IMR-90 (cell line): Measurements from ENCODE around the gene RASSF7. TPM values are rescaled to one million over a fixed set of nuclear protein-coding genes. Genes with fewer than 3 reads are reported as not detected.

ENCODE experiments used
- ATAC-seq: fragments of 200-7000 bp; cut with Tn5 transposase; 2 replicates; pipeline ENCODE4 v1.9.1; 2020; ENCODE audit warnings: low read depth, mild to moderate bottlenecking, moderate library complexity
- BruUV-seq: library from RNA; stranded (reverse); fragments of 400-500 nt; replicated peaks from 2 replicates; lab custom pipeline; 2021; lab: Mats Ljungman, UMichigan
- CTCF ChIA-PET: fragments of 300-600 bp; formaldehyde crosslinking; extraction: SDS; loops from one replicate; lab custom pipeline; 2021; ENCODE audit warnings: antibody characterized with exemption; lab: Yijun Ruan, JAX
- POLR2A ChIA-PET: fragments of 300-600 bp; sonication (Branson Sonifier 250); formaldehyde crosslinking; loops from one replicate; lab custom pipeline; 2022; ENCODE audit warnings: antibody characterized with exemption; ENCODE audit not compliant: unreplicated experiment; lab: Charles Lee
- DNase-seq: peaks from one replicate; pipeline ENCODE4 v3.0.0; 2013
- H2AFZ ChIP-seq: replicated peaks from 2 replicates; pipeline ENCODE3; 2013; ENCODE audit warnings: low read length, mild to moderate bottlenecking; ENCODE audit not compliant: poor library complexity
- H2AK5ac ChIP-seq: 2 replicates; pipeline ENCODE4 v1.6.1; 2013; ENCODE audit warnings: low read depth, low read length, inconsistent platforms
- H2AK9ac ChIP-seq: replicated peaks from 2 replicates; pipeline ENCODE3; 2013; ENCODE audit warnings: mild to moderate bottlenecking, low read depth, low read length, moderate library complexity; ENCODE audit not compliant: poor library complexity
- H2BK120ac ChIP-seq: 2 replicates; pipeline ENCODE4 v1.6.1; 2013; ENCODE audit warnings: low read depth, low read length, inconsistent platforms
- H2BK15ac ChIP-seq: 3 replicates; pipeline ENCODE4 v1.6.1; 2013; ENCODE audit warnings: low read depth, low read length, inconsistent platforms
- H2BK20ac ChIP-seq: 2 replicates; pipeline ENCODE4 v1.6.1; 2013; ENCODE audit warnings: low read depth, mild to moderate bottlenecking, inconsistent platforms, low read length, moderate library complexity
- H2BK5ac ChIP-seq: 2 replicates; pipeline ENCODE4 v1.6.1; 2013; ENCODE audit warnings: mild to moderate bottlenecking, low read depth, low read length, inconsistent platforms; ENCODE audit not compliant: poor library complexity, severe bottlenecking
- H3K14ac ChIP-seq: replicated peaks from 2 replicates; pipeline ENCODE4 v1.6.1; 2013; ENCODE audit warnings: low read depth, low read length, inconsistent platforms
- H3K18ac ChIP-seq: 2 replicates; pipeline ENCODE4 v1.6.1; 2013; ENCODE audit warnings: low read depth, low read length, control low read depth
- H3K23ac ChIP-seq: 2 replicates; pipeline ENCODE4 v1.6.1; 2013; ENCODE audit warnings: low read depth, low read length, inconsistent platforms
- H3K27ac ChIP-seq: 2 replicates; pipeline ENCODE4 v1.5.1; 2013; ENCODE audit warnings: mild to moderate bottlenecking, control low read depth, low read length; ENCODE audit not compliant: insufficient read depth
- H3K27me3 ChIP-seq: 2 replicates; pipeline ENCODE4 v1.6.1; 2013; ENCODE audit warnings: low read length; ENCODE audit not compliant: control insufficient read depth, insufficient read depth
- H3K36me3 ChIP-seq: 2 replicates; pipeline ENCODE4 v1.6.1; 2013; ENCODE audit warnings: low read length, mixed read lengths; ENCODE audit not compliant: control insufficient read depth, insufficient read depth
- H3K4ac ChIP-seq: 2 replicates; pipeline ENCODE4 v1.6.1; 2013; ENCODE audit warnings: low read depth, low read length, inconsistent platforms
- H3K4me1 ChIP-seq: 2 replicates; pipeline ENCODE4 v1.6.1; 2013; ENCODE audit warnings: low read length, mixed read lengths; ENCODE audit not compliant: control insufficient read depth, insufficient read depth
- H3K4me2 ChIP-seq: 2 replicates; pipeline ENCODE4 v1.6.1; 2013; ENCODE audit warnings: low read depth, mild to moderate bottlenecking, control low read depth, low read length, moderate library complexity
- H3K4me3 ChIP-seq: 2 replicates; pipeline ENCODE4 v1.5.1; 2013; ENCODE audit warnings: low read depth, mild to moderate bottlenecking, control low read depth, low read length, moderate library complexity; ENCODE audit not compliant: insufficient read depth
- H3K56ac ChIP-seq: 2 replicates; pipeline ENCODE4 v1.6.1; 2013; ENCODE audit warnings: low read length, inconsistent platforms; ENCODE audit not compliant: insufficient read depth; ENCODE audit errors: extremely low read depth
- H3K79me1 ChIP-seq, 2 experiments: 2 replicates each; pipeline ENCODE4 v1.6.1; 2013; ENCODE audit warnings: low read length in 2 of 2, inconsistent platforms in 1 of 2, low read depth in 1 of 2
- H3K9ac ChIP-seq: 2 replicates; pipeline ENCODE4 v1.6.1; 2013; ENCODE audit warnings: low read depth, low read length, control low read depth
- H3K9me1 ChIP-seq: 2 replicates; pipeline ENCODE4 v1.6.1; 2013; ENCODE audit warnings: low read length, inconsistent platforms; ENCODE audit not compliant: insufficient read depth
- H3K9me3 ChIP-seq: 2 replicates; pipeline ENCODE4 v1.6.1; 2013; ENCODE audit warnings: low read length; ENCODE audit not compliant: control insufficient read depth, insufficient read depth
- H4K20me1 ChIP-seq: 2 replicates; pipeline ENCODE4 v1.6.1; 2013; ENCODE audit warnings: low read length, inconsistent platforms; ENCODE audit not compliant: insufficient read depth
- H4K5ac ChIP-seq: 2 replicates; pipeline ENCODE4 v1.6.1; 2013; ENCODE audit warnings: mild to moderate bottlenecking, low read depth, low read length, control low read depth
- H4K8ac ChIP-seq, 2 experiments: 2 replicates each; pipeline ENCODE4 v1.6.1; 2013; ENCODE audit warnings: low read depth in 2 of 2, low read length in 2 of 2, control low read depth in 1 of 2, inconsistent platforms in 1 of 2
- H4K91ac ChIP-seq: 2 replicates; pipeline ENCODE4 v1.6.1; 2013; ENCODE audit warnings: low read depth, low read length, inconsistent platforms; ENCODE audit not compliant: insufficient read depth
- BHLHE40 ChIP-seq: fragments of 150-350 bp; IDR thresholded peaks from 2 replicates; pipeline ENCODE4 v1.6.1; 2016; ENCODE audit warnings: mild to moderate bottlenecking, low read depth, low read length
- MAFK ChIP-seq: IDR thresholded peaks from 2 replicates; pipeline ENCODE4 v1.6.1; 2012; ENCODE audit warnings: low read depth, low read length, improper control_type of control experiment
- NFE2L2 ChIP-seq: fragments of 150-350 bp; IDR thresholded peaks from 2 replicates; pipeline ENCODE4 v1.6.1; 2016; ENCODE audit warnings: low read depth, mild to moderate bottlenecking, low read length
- WGBS, 2 experiments: methylation state at CpG; one replicate each; pipeline versions ENCODE4 v1.1.5 to v1.1.7; 2013; ENCODE audit warnings: missing lambda C conversion rate in 2 of 2; ENCODE audit not compliant: insufficient read length in 1 of 2; ENCODE audit errors: extremely low coverage in 2 of 2; 5-methylcytosine and 5-hydroxymethylcytosine counted together
- dilution Hi-C: fragments of 300-500 bp; cut with HindIII; formaldehyde crosslinking; loops from one replicate; pipeline ENCODE4 v1.14.3; 2018; ENCODE audit warnings: low sequenced_read_pairs; ENCODE audit not compliant: unreplicated experiment
- in situ Hi-C: fragments of 300-500 bp; cut with MboI; formaldehyde crosslinking; loops from 3 replicates; pipeline ENCODE4 v1.14.3; 2019; ENCODE audit warnings: low sequenced_read_pairs, inconsistent platforms, mixed read lengths
- intact Hi-C: fragments of 100-400 bp; cut with micrococcal nuclease; formaldehyde crosslinking; loops from 2 replicates; pipeline ENCODE4 v1.10.0; 2022
- polyA plus RNA-seq, 3 experiments: library from polyadenylated mRNA; depleted of rRNA; stranded (reverse); fragments of >200 nt; gene quantifications; 2 replicates each; pipeline ENCODE4 v1.2.3, GENCODE V29; 2012; ENCODE audit warnings: low replicate concordance in 1 of 3
- total RNA-seq: library from RNA; depleted of rRNA; stranded (reverse); fragments of >200 nt; gene quantifications from 2 replicates; pipeline ENCODE4 v1.2.3, GENCODE V29; 2012

The RASSF7 gene
- total and polyA plus RNA-seq, 2 of the 4 experiments (the other 2 are of a cell fraction), result 6.8 to 18.5 TPM

GRCh38 chr11:544817-545166 is 16.0 kb upstream of the RASSF7 start:
- H3K36me3 ChIP-seq, result peaks cover 1% of the 10 kb centered on the region; the same call in 1 of the 2 replicates
- H2AFZ ChIP-seq, result no peak overlapping the region
- H3K14ac ChIP-seq, result no peak overlapping the region
- H4K8ac ChIP-seq, result no peak overlapping the region
- dilution Hi-C loops, result no loop called here
- no peak overlapping the region for H3K18ac ChIP-seq
- no peak overlapping the region for H2BK120ac ChIP-seq
- H2AK9ac ChIP-seq, result no peak overlapping the region
- H4K5ac ChIP-seq, result no peak overlapping the region
- H2AK5ac ChIP-seq, result no peak overlapping the region
- H3K27ac ChIP-seq, result no peak overlapping the region
- WGBS, 2 experiments, result no CpG with 5 or more reads among the region's 5 CpGs
- H3K56ac ChIP-seq, result no peak overlapping the region
- ATAC-seq (no peak), DNase-seq (no peak)
- no peaks in the 10 kb centered on the region for H3K9me1 ChIP-seq
- H4K91ac ChIP-seq, result no peak overlapping the region
- H2BK20ac ChIP-seq, result no peak overlapping the region
- no peaks in the 10 kb centered on the region for H3K4me1 ChIP-seq
- no peaks in the 10 kb centered on the region for H3K79me1 ChIP-seq
- no peak overlapping the region for H2BK5ac ChIP-seq
- in situ Hi-C loops, result no loop called here
- no peak overlapping the region for H3K4ac ChIP-seq
- H3K4me2 ChIP-seq, result no peak overlapping the region
- CTCF ChIA-PET, result no interaction called here
- POLR2A ChIA-PET, result no interaction called here
- H4K20me1 ChIP-seq, result no peaks in the 10 kb centered on the region
- no peak overlapping the region for H3K4me3 ChIP-seq
- H3K9me3 ChIP-seq, result no peaks in the 10 kb centered on the region
- intact Hi-C loops, result no loop called here
- TF ChIP-seq MAFK (no peak), BHLHE40 (no peak), NFE2L2 (no peak)
- no peak overlapping the region for H3K23ac ChIP-seq
- no peaks in the 10 kb centered on the region for H3K27me3 ChIP-seq
- no TSS peak for BruUV-seq
- no peak overlapping the region for H3K9ac ChIP-seq
- H2BK15ac ChIP-seq, result no peak overlapping the region
